Measurements from ENCODE around the gene PSENEN.

The PSENEN gene

DNA sequence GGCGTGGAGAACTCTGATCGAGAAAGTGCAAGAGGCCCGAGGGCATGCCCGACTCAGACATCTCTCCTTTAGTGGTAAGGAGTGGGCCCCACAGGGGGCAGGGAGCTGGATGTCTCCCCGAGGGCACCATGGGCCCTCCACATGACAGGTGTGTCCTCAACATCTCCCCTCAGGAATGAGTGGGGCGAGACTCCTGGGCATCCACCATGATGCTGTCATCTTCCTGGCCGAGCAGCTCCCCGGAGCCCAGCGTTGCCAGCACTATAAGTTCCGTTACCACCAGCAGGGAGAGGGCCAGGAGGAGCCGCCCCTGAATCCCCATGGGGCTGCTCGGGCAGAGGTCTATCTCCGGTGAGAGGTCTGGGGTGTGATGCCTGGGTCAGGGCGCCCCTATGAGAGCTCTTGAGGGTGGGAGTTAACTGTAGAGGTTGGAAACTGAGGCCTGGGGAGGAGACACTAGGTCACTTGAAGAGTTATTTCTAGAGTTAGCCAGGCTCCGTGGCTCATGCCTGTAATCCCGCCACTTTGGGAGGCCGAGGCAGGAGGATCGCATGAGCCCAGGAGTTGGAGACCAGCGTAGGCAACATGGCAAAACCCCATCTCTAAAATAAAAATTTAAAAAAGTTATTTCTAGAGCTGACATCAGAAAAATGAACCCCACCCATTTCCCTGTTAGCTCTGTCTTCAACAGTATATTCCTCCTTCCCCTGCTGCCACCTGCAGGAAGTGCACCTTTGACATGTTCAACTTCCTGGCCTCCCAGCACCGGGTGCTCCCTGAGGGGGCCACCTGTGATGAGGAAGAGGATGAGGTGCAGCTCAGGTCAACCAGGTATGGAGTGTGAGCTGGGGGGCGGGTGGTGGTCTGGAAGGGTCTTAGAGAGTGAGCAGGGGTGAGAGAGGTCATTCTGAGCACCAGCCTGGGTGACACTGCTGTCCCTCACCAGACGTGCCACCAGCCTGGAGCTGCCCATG lies 8.3 kb upstream of the PSENEN start:
- peak overlapping the region; percentile 88 for H3K27ac Mint-ChIP-seq
- H3K27me3 Mint-ChIP-seq: no peaks in the 10 kb centered on the region
- peaks cover 89% of the 10 kb centered on the region for H3K36me3 Mint-ChIP-seq (ENCODE audit: low read depth)
- peaks cover 32% of the 10 kb centered on the region for H3K4me1 Mint-ChIP-seq (ENCODE audit: low read depth)
- no peak overlapping the region for H3K4me3 Mint-ChIP-seq
- DNase-seq: no peak
- no peaks in the 10 kb centered on the region for H3K9me3 Mint-ChIP-seq

DNA sequence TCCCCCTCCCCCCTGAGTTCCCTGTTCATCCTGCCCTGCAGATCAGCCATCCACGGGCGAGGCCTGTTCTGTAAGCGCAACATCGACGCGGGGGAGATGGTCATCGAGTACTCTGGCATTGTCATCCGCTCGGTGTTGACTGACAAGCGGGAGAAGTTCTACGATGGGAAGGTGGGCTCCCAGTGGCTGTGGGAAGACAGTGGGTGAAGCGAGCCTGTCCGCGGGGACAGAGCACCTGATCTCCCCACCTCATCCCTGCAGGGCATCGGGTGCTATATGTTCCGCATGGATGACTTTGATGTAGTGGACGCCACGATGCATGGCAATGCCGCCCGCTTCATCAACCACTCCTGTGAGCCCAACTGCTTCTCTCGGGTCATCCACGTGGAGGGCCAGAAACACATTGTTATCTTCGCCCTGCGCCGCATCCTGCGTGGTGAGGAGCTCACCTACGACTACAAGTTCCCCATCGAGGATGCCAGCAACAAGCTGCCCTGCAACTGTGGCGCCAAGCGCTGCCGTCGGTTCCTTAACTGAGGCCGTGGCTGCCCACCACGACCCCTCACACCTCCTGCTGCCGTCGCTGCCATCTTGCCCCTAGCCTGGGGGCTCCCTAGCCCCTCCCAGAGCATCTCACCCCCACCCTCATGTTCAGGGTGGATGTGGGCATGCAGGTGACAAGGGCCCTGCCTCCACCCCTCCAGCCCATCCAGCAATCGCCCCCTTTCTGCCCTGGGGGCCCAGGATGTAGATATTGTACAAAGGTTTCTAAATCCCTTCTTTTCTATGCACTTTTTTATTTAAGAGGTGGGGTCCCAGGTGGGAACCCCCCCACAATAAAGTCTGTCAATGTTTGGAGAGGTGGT lies 7.2 kb upstream of the PSENEN start:
- Mint-ChIP-seq H3K27me3 (no peaks in the 10 kb centered on the region), H3K36me3 (ENCODE audit: low read depth) (peaks cover 90% of the 10 kb centered on the region), H3K9me3 (no peaks in the 10 kb centered on the region), H3K4me1 (ENCODE audit: low read depth) (peaks cover 42% of the 10 kb centered on the region), H3K27ac (peak overlapping the region; percentile 96), H3K4me3 (no peak overlapping the region)
- no peak for DNase-seq

DNA sequence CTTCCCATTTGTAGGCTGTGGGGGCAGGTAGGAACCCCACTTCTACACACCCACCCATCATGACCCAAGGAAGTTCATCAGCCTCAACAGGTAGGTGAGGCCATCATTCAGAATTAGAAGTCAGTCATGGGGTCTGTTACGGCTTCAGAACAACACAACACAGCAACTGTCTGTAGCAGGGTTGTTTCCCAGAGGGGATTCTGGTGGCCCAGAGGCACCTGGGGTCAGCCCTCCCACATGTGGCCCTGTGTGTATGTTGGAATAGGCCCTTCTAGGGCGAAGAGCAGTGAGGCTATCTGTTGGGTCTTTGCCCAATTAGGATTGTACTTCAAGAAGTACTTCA lies 6.6 kb upstream of the PSENEN start:
- peaks cover 47% of the 10 kb centered on the region for H3K4me1 Mint-ChIP-seq (ENCODE audit: low read depth)
- no peak overlapping the region for H3K4me3 Mint-ChIP-seq
- H3K27me3 Mint-ChIP-seq: no peaks in the 10 kb centered on the region
- DNase-seq: no peak
- peaks cover 88% of the 10 kb centered on the region for H3K36me3 Mint-ChIP-seq (ENCODE audit: low read depth)
- H3K27ac Mint-ChIP-seq: peak overlapping the region; percentile 96
- no peaks in the 10 kb centered on the region for H3K9me3 Mint-ChIP-seq

DNA sequence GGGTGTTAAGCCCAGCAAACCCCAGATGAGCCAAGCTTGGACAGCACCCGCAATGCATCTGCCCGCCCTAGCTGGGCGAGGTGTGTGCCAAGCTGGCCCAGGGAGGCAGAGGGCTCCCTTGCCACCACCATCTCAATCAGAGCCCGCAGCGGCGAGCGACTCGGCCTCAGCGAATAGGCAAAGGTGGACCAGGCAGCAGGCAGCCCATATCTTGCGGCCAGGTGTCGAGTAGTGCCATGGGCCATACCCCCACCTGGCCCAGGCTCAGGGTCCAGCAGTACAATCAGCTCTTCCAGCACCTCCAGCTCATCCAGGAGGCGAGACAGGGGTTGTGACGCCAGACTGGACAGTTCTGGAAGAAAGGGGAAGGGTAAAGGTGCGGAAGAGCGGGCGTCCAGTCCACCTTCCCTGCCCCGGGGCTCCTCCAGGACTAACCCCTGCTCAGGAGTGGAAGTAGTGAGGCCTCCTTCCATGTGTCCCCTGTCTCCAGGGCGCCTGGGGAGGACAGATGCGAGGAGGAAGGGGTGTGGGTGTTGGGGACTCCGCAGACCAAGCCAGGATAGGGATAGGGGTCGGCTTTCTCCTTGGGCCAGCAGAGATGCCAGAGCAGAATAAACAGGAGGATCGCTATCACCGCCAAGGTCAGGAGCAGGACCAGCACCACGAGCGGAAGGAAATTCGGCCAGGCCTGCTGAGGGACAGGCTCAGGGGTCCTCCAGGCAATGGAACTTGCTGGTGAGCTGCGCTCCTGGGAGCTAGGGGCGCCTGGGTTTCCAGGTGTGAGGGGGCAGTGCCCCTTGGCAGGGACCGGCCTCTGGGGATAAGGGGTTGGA lies 6.0 kb upstream of the PSENEN start:
- H3K27ac Mint-ChIP-seq: peak overlapping the region; percentile 96

DNA sequence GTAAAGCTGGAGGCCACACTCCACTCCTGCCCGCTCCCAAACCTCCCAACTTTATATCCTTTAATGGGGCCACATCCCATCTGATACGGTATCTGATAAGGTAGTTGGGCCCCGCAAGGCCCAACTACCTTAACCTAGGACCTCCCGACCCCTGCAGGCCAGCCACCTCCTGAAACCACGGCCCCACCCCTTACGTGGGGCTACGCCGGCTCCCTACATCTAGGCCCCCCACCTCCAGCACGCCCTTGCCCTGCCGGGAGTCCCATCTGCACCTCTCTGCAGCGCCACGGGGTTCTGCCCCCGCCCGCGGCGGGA lies 5.4 kb upstream of the PSENEN start:
- Mint-ChIP-seq H3K36me3 (ENCODE audit: low read depth) (peaks cover 86% of the 10 kb centered on the region), H3K4me1 (ENCODE audit: low read depth) (peaks cover 54% of the 10 kb centered on the region), H3K27ac (peak overlapping the region; percentile 96), H3K4me3 (peak overlapping the region; percentile 99), H3K27me3 (no peaks in the 10 kb centered on the region), H3K9me3 (no peaks in the 10 kb centered on the region)
- DNase-seq: no peak

More for the DNA sequence above, 6.0 kb upstream of the PSENEN start:
- H3K36me3 Mint-ChIP-seq (ENCODE audit: low read depth): peaks cover 88% of the 10 kb centered on the region
- H3K27me3 Mint-ChIP-seq: no peaks in the 10 kb centered on the region
- DNase-seq: no peak
- H3K9me3 Mint-ChIP-seq: no peaks in the 10 kb centered on the region
- peaks cover 54% of the 10 kb centered on the region for H3K4me1 Mint-ChIP-seq (ENCODE audit: low read depth)
- H3K4me3 Mint-ChIP-seq: peak overlapping the region; percentile 99

DNA sequence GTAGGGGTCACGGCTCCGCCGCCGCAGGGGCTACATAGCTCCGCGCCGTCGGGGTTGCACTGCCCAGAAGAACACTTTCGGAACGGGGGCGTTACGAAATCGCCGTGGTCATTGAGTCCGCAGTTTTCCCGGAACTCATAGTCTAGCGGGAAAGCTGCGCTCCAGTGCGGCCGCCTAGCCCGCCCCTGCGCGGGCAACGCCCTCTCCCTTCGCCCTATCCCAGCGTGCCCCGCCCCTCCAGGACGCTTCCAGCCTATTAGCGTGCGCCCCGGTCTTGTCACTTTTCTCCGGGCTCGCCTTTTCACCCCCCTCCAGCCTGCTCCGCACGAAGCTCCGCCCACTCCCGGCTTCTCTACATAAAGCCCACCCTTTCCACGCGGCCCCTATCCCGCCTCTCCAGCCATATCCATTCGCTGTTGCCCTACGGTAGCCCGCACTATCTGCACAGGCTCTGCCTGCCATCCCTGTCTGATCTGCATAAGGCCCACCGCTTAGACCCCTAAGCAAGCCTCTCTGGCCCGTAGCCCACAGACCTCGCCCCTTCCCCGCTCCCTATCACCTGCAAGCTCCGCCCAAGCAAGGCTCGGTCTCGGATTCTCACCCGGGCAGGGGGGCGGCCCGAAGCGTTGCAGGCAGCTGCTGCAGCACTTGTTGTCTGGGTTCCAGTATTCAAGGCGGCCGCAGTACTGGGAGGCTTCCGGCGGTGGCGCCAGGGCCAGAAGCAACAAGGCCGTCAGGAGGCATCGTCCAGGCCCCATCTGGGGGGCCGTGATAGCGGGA lies 4.8 kb upstream of the PSENEN start:
- Mint-ChIP-seq H3K4me1 (ENCODE audit: low read depth) (peaks cover 54% of the 10 kb centered on the region), H3K27me3 (no peaks in the 10 kb centered on the region), H3K4me3 (peak overlapping the region; percentile 99), H3K36me3 (ENCODE audit: low read depth) (peaks cover 85% of the 10 kb centered on the region), H3K9me3 (no peaks in the 10 kb centered on the region), H3K27ac (peak overlapping the region; percentile 96)
- DNase-seq: peak; percentile 95

DNA sequence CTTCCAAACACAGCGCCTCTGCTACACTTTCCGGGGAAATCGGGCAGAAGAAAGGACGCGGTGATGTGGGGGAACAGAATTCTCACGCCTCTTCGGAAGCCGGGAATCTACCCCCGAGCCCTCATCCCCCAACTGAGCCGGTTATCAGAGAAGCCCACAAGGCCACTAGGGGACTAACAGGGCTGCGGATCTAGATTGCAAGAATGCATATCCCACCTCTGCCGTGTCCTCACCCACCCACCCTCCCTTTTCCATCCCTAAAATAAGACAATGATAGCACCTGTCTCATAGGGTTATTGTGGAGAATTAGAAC lies 4.3 kb upstream of the PSENEN start:
- H3K27ac Mint-ChIP-seq: peak overlapping the region; percentile 98
- H3K27me3 Mint-ChIP-seq: no peaks in the 10 kb centered on the region
- DNase-seq: no peak
- peaks cover 84% of the 10 kb centered on the region for H3K36me3 Mint-ChIP-seq (ENCODE audit: low read depth)
- peaks cover 60% of the 10 kb centered on the region for H3K4me1 Mint-ChIP-seq (ENCODE audit: low read depth)
- H3K9me3 Mint-ChIP-seq: no peaks in the 10 kb centered on the region
- peak overlapping the region; percentile 99 for H3K4me3 Mint-ChIP-seq

DNA sequence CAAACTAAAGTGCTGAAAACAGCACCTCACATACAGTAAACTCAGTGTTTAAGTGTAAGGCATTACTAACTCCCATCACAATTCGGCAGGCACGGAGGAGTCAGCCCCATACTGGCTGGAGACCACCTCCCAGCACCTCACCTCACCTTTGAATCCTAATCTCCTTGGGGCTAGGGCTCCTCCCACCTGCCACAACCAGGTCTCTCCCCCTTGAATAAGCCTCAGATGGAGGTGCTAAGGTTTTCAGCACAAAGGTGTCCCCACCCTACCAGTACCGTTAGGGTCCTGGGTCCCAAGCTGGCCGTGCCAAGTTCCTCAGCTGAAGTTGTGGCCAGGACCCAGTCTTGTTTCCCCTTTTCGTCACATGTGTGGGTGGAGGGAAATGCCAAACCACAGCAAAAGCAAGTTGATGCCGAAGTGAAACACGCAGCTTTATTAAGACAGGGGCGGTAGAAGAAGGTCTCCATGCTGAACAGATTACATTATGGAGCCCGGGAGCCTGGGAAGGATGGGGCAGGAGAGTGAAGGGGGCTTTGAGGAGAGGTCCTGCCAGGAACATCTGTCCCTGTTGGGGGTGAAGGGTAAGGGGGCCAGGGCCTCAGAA lies 3.2 kb upstream of the PSENEN start, which contains the start of gene IGFLR1:
TSS of gene IGFLR1 (minus strand) at position 332 of the 604 bp plus-strand sequence. CDS start 1,272 bp downstream, outside the sequence.
- H3K27me3 Mint-ChIP-seq: no peaks in the 10 kb centered on the region
- peak within 1 kb of the TSS; percentile 98 for H3K27ac Mint-ChIP-seq
- no peaks in the 10 kb centered on the region for H3K9me3 Mint-ChIP-seq
- peaks cover 77% of the 10 kb centered on the region for H3K36me3 Mint-ChIP-seq (ENCODE audit: low read depth)
- H3K4me3 Mint-ChIP-seq: peak within 1 kb of the TSS; percentile 99
- DNase-seq: peak; percentile 82
- peaks cover 61% of the 10 kb centered on the region for H3K4me1 Mint-ChIP-seq (ENCODE audit: low read depth)

DNA sequence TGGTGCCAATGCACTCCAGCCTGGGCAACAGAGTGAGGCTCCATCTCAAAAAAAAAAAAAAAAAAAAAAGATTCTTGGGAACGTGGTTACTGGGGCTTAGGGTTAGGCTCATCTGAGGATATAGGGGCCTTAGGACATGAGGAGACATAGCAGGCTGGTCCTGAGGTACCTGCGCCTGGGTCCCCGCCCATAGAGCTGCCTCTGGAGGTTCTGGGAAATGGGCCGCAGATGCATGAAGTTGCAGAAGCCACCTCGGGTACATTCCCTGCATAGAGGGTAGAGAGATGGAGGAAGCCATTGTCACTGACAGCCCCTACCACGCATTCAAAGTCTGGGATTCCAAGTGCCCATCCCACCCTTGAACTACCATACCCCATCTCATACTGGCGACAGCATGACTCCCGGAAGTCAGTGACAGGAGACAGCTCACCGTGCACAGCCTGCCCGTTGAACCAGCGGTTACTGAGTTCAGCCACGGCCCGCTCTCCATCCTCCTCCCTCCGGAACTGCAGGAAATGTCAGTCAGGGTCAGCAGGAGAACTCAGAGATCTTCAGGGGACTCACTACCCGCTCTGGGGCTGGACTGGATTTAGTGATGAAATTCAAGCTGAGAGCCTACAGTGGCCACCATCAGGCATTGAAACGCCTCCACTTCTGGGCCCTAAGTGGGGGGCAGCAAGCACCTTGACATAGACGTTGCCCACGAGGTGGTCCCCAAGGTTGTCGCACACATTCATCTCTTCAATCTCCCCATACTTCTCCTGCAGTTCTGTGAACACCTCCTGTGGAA lies 1.6 kb upstream of the PSENEN start:
- Mint-ChIP-seq H3K36me3 (ENCODE audit: low read depth) (peaks cover 71% of the 10 kb centered on the region), H3K27me3 (no peaks in the 10 kb centered on the region), H3K27ac (peak overlapping the region; percentile 100), H3K9me3 (no peaks in the 10 kb centered on the region), H3K4me3 (peak overlapping the region; percentile 99), H3K4me1 (ENCODE audit: low read depth) (peaks cover 70% of the 10 kb centered on the region)
- no peak for DNase-seq

DNA sequence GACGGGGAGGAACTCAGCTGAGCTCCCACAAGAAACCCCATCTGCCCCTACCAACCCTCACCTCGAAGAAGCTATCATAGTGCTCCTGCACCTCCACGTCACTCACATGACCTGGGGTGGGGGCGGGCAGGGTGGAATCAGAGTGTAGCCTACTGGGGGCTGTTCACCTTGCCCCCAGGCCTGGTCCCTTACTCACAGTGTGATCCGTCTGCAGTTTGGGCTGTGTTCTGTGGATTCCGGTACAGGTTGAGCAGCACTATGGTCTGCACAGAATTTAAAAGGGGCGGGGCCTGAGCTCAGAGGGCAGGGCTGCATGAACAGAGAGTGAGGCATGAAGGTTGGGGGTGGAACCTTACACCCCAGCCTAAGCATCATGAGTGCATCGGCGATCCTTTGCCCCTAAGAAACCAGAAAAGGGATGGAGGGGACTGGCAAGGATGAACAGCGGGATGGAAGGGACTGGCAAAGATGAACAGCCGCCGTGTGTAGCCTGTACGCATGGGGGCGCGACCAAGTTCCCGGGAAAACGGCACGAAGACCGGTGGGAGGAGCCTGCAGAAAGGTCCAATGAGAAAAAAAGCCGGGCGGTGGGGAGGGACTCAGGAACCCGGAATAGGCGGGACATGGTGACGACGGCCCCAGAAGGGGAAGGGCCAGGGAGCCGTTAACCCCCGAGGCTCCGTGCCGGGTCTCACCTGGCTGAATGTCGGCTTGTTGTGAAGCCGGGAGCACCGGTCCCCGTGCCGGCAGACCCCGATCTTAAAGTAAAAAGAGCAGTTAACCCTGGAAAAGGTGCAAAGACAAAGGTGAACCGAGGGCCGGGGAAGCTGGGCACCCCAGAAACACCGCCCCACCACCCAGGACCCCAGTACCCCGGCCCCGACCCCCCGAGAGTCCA lies 772 bp upstream of the PSENEN start:
- Mint-ChIP-seq H3K4me1 (ENCODE audit: low read depth) (peaks cover 66% of the 10 kb centered on the region), H3K9me3 (no peaks in the 10 kb centered on the region), H3K4me3 (peak overlapping the region; percentile 99), H3K36me3 (ENCODE audit: low read depth) (peaks cover 62% of the 10 kb centered on the region), H3K27me3 (no peaks in the 10 kb centered on the region), H3K27ac (peak overlapping the region; percentile 100)
- peak; percentile 93 for DNase-seq

DNA sequence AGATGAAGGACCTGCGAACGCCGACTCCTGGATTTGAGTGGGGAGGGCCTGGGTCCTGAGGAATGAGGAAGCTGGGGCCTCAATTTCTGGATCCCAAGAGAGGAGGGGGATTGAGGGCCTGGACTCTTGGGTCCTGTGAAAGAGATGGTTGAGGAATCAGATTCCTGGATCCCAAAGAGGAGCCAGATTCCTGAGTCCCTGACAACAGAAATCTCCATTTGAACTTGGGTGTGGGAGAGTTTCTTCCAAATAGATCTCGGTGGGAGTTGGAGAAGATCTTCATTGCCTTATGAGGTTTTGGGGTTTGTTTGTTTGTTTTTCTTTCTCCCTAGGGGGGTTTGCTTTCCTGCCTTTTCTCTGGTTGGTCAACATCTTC lies 624 bp downstream of the PSENEN start:
- Mint-ChIP-seq H3K4me1 (ENCODE audit: low read depth) (peaks cover 65% of the 10 kb centered on the region), H3K27me3 (no peaks in the 10 kb centered on the region), H3K27ac (peak overlapping the region; percentile 100), H3K9me3 (no peaks in the 10 kb centered on the region), H3K4me3 (peak overlapping the region; percentile 99), H3K36me3 (ENCODE audit: low read depth) (peaks cover 52% of the 10 kb centered on the region)
- no peak for DNase-seq

DNA sequence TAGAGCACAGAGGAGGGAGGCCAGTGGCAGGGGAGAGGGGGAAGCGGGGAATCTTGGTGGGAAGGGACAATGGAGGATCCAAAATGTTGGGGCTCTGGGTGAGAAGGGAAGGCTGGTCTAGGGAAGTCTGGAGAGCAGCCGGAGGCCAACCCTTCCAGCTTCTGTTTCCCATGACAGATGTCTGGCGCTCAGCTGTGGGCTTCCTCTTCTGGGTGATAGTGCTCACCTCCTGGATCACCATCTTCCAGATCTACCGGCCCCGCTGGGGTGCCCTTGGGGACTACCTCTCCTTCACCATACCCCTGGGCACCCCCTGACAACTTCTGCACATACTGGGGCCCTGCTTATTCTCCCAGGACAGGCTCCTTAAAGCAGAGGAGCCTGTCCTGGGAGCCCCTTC lies 1.1 kb downstream of the PSENEN start:
- peaks cover 51% of the 10 kb centered on the region for H3K36me3 Mint-ChIP-seq (ENCODE audit: low read depth)
- H3K27me3 Mint-ChIP-seq: no peaks in the 10 kb centered on the region
- peak overlapping the region; percentile 99 for H3K4me3 Mint-ChIP-seq
- H3K9me3 Mint-ChIP-seq: no peaks in the 10 kb centered on the region
- peak overlapping the region; percentile 100 for H3K27ac Mint-ChIP-seq
- H3K4me1 Mint-ChIP-seq (ENCODE audit: low read depth): peaks cover 64% of the 10 kb centered on the region
- DNase-seq: no peak
